ENCODE data around the gene MED12L.
A peak's percentile ranks its signal among the peaks of the same experiment; 100 is the strongest.

The MED12L gene

DNA sequence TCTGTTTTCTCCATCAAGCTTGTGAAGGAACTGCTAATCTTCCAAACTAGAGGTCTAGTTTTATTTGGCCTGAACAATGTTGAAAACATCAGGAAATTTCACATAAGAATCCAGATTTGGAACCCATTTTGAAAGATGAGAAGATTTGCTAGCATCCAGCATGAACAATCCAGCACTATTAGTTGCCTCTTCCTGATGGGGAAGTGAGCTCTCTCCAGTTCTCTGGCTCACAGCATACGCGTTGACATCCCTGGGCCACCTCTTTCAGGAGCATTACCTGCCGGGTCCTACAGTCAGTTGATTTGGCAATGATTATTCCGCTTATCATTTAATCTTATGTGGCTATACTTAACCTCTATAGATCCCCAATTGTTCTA lies 220.3 kb downstream of the MED12L start:
- Histone ChIP-seq H3K4me1 (ENCODE audit: low read length) (peaks cover 11% of the 10 kb centered on the region), H3K27ac (ENCODE audit: low read length) (no peak overlapping the region)

DNA sequence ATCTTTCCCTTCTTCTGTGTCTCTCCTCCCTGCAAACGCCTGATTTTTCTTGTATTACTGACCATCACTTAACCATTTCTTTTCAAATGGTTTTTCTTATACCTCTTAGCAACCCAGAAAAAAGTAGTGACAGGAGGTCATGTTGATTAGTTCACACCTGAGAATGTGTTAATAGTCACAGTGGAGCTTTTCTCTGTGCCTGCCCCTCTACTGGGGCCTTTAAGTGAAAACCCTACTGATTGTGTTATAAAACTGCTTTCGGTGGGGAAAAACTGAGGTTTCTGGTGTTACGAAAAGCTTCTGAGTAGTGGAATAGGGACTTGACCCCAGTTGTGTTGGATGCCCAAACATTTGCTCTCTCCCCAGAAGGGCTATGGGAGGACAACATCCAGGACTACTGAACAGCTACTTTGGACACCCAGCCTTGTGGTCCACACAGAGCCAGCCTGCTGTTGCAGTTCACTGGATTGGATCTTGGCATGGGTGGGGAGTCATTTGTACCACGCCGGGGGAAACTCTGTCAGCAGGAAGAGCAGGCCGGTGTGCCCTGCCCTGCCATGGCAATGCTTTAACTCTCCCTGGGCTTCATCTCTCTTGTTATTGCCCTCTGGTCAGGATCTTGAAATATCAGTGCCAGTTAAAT lies 220.8 kb downstream of the MED12L start:
- Histone ChIP-seq H3K4me1 (ENCODE audit: low read length) (peaks cover 11% of the 10 kb centered on the region), H3K9ac (ENCODE audit: low read length) (no peak overlapping the region), H3K9me2 (replicated peaks; ENCODE audit: insufficient read depth, low read length) (no peaks in the 10 kb centered on the region), H3K4me2 (ENCODE audit: low read depth, low read length) (no peak overlapping the region), H3K4me3 (ENCODE audit: low read length) (no peak overlapping the region), H3K79me2 (ENCODE audit: low read length) (no peaks in the 10 kb centered on the region), H3K36me3 (replicated peaks; ENCODE audit: insufficient read depth, low read length) (no peaks in the 10 kb centered on the region), H3K27ac (ENCODE audit: low read length) (no peak overlapping the region), H3K27me3 (replicated peaks; ENCODE audit: insufficient read depth, low read length) (no peaks in the 10 kb centered on the region), H3F3A (ENCODE audit: insufficient read depth, low read length) (no peaks in the 10 kb centered on the region), H3K9me3 (replicated peaks; ENCODE audit: insufficient read depth, low read length) (no peaks in the 10 kb centered on the region), H2AFZ (ENCODE audit: low read length) (no peak overlapping the region), H4K20me1 (ENCODE audit: insufficient read depth, low read length) (no peaks in the 10 kb centered on the region)
- DNase-seq, result no peak
- TF ChIP-seq EZH2phosphoT487 (IDR thresholded peaks at IDR 0.05; ENCODE audit: low read length) (no peak), EZH2 (optimal IDR thresholded peaks at IDR 0.05; ENCODE audit: low read depth, low read length) (no peak)
- TF ChIP-seq, protein P1, sequence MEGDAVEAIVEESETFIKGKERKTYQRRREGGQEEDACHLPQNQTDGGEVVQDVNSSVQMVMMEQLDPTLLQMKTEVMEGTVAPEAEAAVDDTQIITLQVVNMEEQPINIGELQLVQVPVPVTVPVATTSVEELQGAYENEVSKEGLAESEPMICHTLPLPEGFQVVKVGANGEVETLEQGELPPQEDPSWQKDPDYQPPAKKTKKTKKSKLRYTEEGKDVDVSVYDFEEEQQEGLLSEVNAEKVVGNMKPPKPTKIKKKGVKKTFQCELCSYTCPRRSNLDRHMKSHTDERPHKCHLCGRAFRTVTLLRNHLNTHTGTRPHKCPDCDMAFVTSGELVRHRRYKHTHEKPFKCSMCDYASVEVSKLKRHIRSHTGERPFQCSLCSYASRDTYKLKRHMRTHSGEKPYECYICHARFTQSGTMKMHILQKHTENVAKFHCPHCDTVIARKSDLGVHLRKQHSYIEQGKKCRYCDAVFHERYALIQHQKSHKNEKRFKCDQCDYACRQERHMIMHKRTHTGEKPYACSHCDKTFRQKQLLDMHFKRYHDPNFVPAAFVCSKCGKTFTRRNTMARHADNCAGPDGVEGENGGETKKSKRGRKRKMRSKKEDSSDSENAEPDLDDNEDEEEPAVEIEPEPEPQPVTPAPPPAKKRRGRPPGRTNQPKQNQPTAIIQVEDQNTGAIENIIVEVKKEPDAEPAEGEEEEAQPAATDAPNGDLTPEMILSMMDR (IDR thresholded peaks at IDR 0.05; ENCODE audit: low read length), result no peak

More for the DNA sequence above, 220.3 kb downstream of the MED12L start:
- Histone ChIP-seq H3F3A (ENCODE audit: insufficient read depth, low read length) (no peaks in the 10 kb centered on the region), H4K20me1 (ENCODE audit: insufficient read depth, low read length) (no peaks in the 10 kb centered on the region), H3K4me3 (ENCODE audit: low read length) (no peak overlapping the region), H3K27me3 (replicated peaks; ENCODE audit: insufficient read depth, low read length) (no peaks in the 10 kb centered on the region), H3K9me3 (replicated peaks; ENCODE audit: insufficient read depth, low read length) (no peaks in the 10 kb centered on the region), H2AFZ (ENCODE audit: low read length) (no peak overlapping the region), H3K9me2 (replicated peaks; ENCODE audit: insufficient read depth, low read length) (no peaks in the 10 kb centered on the region), H3K4me2 (ENCODE audit: low read depth, low read length) (0 out of 2 replicates have a peak overlapping the region, but pooled peaks have one; percentile 2), H3K36me3 (replicated peaks; ENCODE audit: insufficient read depth, low read length) (no peaks in the 10 kb centered on the region), H3K79me2 (ENCODE audit: low read length) (no peaks in the 10 kb centered on the region), H3K9ac (ENCODE audit: low read length) (no peak overlapping the region)
- no peak for DNase-seq
- no peak for TF ChIP-seq EZH2 (optimal IDR thresholded peaks at IDR 0.05; ENCODE audit: low read depth, low read length)
- TF ChIP-seq, protein P1 (IDR thresholded peaks at IDR 0.05; ENCODE audit: low read length), result no peak
- no peak for TF ChIP-seq EZH2phosphoT487 (IDR thresholded peaks at IDR 0.05; ENCODE audit: low read length)

DNA sequence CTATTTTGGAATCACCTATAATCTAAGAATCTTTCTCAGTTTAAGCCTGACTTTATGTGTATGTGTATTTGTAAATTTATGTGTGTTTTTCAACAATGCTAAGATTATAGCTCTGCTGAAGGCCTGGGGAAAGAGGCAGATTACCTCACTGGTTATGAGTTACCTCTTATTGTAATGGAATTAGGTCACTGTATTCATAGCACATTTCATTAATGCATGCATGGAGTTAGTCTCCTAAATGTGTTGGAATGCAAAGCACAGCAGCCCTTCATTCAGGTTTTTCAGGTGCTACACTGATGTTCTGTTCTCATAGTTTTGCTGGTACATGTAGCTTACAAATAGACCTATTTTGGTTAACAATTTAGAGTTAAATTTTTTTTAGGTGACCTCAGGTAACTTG lies 221.7 kb downstream of the MED12L start:
- Histone ChIP-seq H3K4me3 (ENCODE audit: low read length) (no peak overlapping the region), H3K4me1 (ENCODE audit: low read length) (peaks cover 11% of the 10 kb centered on the region), H3K27me3 (replicated peaks; ENCODE audit: insufficient read depth, low read length) (no peaks in the 10 kb centered on the region), H3K79me2 (ENCODE audit: low read length) (no peaks in the 10 kb centered on the region), H3K4me2 (ENCODE audit: low read depth, low read length) (no peak overlapping the region), H3K9ac (ENCODE audit: low read length) (no peak overlapping the region), H3K9me3 (replicated peaks; ENCODE audit: insufficient read depth, low read length) (no peaks in the 10 kb centered on the region), H3K36me3 (replicated peaks; ENCODE audit: insufficient read depth, low read length) (no peaks in the 10 kb centered on the region), H3F3A (ENCODE audit: insufficient read depth, low read length) (no peaks in the 10 kb centered on the region), H3K27ac (ENCODE audit: low read length) (no peak overlapping the region), H4K20me1 (ENCODE audit: insufficient read depth, low read length) (no peaks in the 10 kb centered on the region), H3K9me2 (replicated peaks; ENCODE audit: insufficient read depth, low read length) (no peaks in the 10 kb centered on the region), H2AFZ (ENCODE audit: low read length) (no peak overlapping the region)
- TF ChIP-seq, protein P1 (IDR thresholded peaks at IDR 0.05; ENCODE audit: low read length), result no peak
- TF ChIP-seq EZH2 (optimal IDR thresholded peaks at IDR 0.05; ENCODE audit: low read depth, low read length) (no peak), EZH2phosphoT487 (IDR thresholded peaks at IDR 0.05; ENCODE audit: low read length) (no peak)
- no peak for DNase-seq
